Measurements from ENCODE around the gene GP1BA. TPM values are rescaled to one million over a fixed set of nuclear protein-coding genes. Genes with fewer than 3 reads are reported as not detected.
A peak's percentile ranks its signal among the peaks of the same experiment; 100 is the strongest.

The GP1BA gene
- total RNA-seq, 2 donors from 2014 or later, result not detected

DNA sequence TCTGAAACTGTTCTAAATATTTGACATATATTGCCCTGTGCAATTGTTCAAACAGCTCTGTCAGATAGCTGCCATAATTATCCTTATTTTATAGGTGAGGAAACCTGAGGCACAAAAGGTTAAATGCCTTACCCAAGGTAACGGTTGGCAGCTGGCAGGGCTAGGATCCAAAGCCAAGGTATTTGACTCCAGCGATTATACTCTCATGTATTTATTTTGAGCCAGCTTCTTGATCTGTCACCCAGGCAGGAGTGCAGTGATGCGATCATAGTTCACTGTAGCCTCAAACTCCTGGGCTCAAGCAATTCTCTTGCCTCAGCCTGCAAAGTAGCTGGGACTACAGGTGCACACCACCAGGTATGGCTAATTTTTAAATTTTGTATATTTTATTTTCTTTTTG lies 26.0 kb downstream of the GP1BA start:
- intact Hi-C loops (cut with DNase I), result no loop called here

DNA sequence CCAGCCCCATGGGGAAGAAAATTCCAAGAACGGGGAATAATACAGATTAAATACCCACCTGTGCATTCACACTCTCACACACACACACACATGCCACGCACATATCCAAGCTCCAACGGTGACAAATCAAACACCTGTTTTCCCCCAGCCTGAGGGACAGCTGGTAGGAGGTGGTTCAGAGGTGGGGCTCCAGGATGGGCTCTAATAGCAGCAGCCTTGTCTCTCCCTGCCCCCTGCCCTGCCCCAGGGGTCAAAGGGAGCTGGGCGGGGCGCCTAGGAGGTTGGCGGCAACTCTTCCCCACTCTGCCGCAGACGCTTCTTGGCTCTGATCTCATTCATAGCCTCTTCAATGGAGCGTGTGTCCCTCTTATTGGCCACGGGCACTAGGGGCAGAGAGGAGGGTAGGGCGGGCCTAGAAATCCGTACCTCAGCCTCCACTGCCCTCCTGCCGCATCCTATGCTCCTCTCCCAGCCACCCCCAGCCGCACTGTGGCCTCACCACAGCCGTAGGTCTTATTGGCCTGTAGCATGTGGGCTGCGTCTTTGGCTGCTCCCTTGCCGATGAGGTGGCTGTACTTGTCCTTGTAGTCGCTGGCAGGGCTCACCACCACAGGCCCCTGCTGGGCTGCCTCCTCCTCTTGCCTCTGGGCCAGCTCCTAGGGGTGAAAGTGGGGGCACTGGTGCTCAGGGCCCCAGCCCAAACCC lies 27.3 kb downstream of the GP1BA start:
- Histone ChIP-seq H3K27me3 (replicated peaks; ENCODE audit: insufficient read depth) (no peaks in the 10 kb centered on the region), H3K9me3 (no peaks in the 10 kb centered on the region), H3K4me3 (no peak overlapping the region), H3K36me3 (peaks cover 0 to 9% of the 10 kb centered on the region in 2 donors), H3K27ac (no peak overlapping the region), H3K4me1 (replicated peaks) (no peaks in the 10 kb centered on the region)
- TF ChIP-seq POLR2AphosphoS5 (IDR thresholded peaks at IDR 0.05) (no peak), POLR2A (IDR thresholded peaks at IDR 0.05) (no peak)
- TF ChIP-seq, protein P1, sequence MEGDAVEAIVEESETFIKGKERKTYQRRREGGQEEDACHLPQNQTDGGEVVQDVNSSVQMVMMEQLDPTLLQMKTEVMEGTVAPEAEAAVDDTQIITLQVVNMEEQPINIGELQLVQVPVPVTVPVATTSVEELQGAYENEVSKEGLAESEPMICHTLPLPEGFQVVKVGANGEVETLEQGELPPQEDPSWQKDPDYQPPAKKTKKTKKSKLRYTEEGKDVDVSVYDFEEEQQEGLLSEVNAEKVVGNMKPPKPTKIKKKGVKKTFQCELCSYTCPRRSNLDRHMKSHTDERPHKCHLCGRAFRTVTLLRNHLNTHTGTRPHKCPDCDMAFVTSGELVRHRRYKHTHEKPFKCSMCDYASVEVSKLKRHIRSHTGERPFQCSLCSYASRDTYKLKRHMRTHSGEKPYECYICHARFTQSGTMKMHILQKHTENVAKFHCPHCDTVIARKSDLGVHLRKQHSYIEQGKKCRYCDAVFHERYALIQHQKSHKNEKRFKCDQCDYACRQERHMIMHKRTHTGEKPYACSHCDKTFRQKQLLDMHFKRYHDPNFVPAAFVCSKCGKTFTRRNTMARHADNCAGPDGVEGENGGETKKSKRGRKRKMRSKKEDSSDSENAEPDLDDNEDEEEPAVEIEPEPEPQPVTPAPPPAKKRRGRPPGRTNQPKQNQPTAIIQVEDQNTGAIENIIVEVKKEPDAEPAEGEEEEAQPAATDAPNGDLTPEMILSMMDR (IDR thresholded peaks at IDR 0.05), result no peak
- intact Hi-C loops (cut with DNase I), result no loop called here
- WGBS, result 88% methylated on average over 17 of the region's 18 CpGs
- no peak for DNase-seq (ENCODE audit: low spot score)

More for the DNA sequence above, 26.0 kb downstream of the GP1BA start:
- Histone ChIP-seq H3K9me3 (no peaks in the 10 kb centered on the region), H3K36me3 (peaks cover 0 to 9% of the 10 kb centered on the region in 2 donors), H3K4me1 (replicated peaks) (no peaks in the 10 kb centered on the region), H3K4me3 (no peak overlapping the region), H3K27me3 (replicated peaks; ENCODE audit: insufficient read depth) (no peaks in the 10 kb centered on the region), H3K27ac (no peak overlapping the region)
- DNase-seq (ENCODE audit: low spot score), result no peak
- TF ChIP-seq, protein P1 (IDR thresholded peaks at IDR 0.05), result no peak
- no peak for TF ChIP-seq POLR2A (IDR thresholded peaks at IDR 0.05)
- WGBS, result 45% methylated on average over 3 of the region's 3 CpGs

DNA sequence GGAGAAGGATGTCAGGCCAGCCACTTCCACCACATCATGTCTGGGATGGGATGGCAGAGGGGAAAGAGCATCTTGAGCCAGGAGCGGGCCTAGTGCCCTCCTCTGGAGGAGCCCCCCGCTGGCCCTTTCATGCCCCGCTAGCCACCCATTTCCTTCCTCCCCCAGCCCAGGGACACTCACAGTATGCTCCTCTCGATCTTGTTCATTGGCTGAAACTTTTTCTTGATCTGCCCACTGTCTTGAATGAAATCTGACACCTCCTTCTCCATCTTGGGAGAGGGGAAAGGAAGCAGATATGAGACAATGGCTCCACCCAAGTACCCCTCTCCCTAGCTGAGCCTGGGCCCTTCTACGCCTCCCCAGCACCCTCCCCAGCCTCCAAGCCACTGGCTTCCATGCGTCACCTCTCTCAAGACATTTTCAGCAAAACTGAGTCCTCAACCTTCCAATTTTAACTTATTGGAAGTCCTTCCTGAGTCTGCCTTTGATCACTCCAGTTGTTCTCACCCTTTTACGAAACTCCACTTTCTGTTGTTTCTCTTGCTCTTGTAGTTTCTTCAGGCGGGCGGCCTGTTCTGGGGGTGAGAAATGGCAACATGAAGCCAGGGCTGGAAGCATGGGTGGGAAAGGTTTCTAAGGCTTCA lies 28.3 kb downstream of the GP1BA start:
- TF ChIP-seq, protein P1 (IDR thresholded peaks at IDR 0.05), result no peak
- no peak for TF ChIP-seq POLR2A (IDR thresholded peaks at IDR 0.05)
- no peak for TF ChIP-seq POLR2AphosphoS5 (IDR thresholded peaks at IDR 0.05)
- Histone ChIP-seq H3K4me1 (replicated peaks) (no peaks in the 10 kb centered on the region), H3K27me3 (replicated peaks; ENCODE audit: insufficient read depth) (no peaks in the 10 kb centered on the region), H3K4me3 (no peak overlapping the region), H3K9me3 (no peaks in the 10 kb centered on the region), H3K36me3 (peaks cover 0 to 9% of the 10 kb centered on the region in 2 donors), H3K27ac (no peak overlapping the region)
- WGBS, result 83% methylated on average over 9 of the region's 9 CpGs
- DNase-seq (ENCODE audit: low spot score), result no peak
- intact Hi-C loops (cut with DNase I), result no loop called here

DNA sequence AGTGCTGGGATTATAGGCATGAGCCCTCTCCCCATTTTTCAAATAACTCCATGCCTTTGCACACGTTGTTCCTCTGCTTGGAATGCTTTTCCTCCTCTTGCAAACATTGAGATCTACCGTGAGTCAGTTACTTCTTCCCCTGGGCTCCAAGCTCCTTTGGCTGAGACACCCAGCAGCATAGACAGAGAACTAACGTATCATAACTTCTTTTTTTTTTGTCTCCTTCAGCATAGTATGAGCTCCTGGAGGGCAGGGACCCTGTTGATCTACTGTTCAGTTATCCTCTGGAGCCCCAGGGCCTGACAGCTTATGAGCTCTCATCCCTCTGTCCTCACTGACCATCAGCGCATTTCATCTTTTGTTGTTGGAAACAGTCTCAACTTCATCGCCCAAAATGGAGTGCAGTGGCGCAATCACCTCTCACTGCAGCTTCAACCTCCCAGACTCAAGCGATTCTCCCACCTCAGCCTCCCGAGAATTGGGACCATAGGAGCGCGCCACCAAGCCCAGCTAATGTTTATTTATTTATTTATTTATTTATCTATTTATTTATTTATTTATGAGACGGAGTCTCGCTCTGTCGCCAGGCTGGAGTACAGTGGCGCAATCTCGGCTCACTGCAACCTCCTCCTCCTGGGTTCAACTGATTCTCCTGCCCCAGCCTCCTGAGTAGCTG lies 33.4 kb downstream of the GP1BA start:
- peaks cover 0 to 8% of the 10 kb centered on the region in 2 donors for H3K36me3 ChIP-seq
- no peaks in the 10 kb centered on the region for H3K9me3 ChIP-seq
- H3K27ac ChIP-seq, result peak overlapping the region in 1 of 2 donors; percentile 96
- H3K4me3 ChIP-seq, result no peak overlapping the region
- intact Hi-C loops (cut with DNase I), result no loop called here
- peaks cover 12% of the 10 kb centered on the region for H3K4me1 ChIP-seq (replicated peaks)
- no peaks in the 10 kb centered on the region for H3K27me3 ChIP-seq (replicated peaks; ENCODE audit: insufficient read depth)
- WGBS, result 95% methylated on average over 15 of the region's 15 CpGs
- DNase-seq (ENCODE audit: low spot score), result no peak
- TF ChIP-seq, protein P1 (IDR thresholded peaks at IDR 0.05), result no peak
- TF ChIP-seq POLR2A (IDR thresholded peaks at IDR 0.05), result no peak

All from prostate gland (tissue), 2 donors.